CD4-positive, alpha-beta memory T cell (primary cell): ENCODE data around the gene GLB1L2. TPM values are rescaled to one million over a fixed set of nuclear protein-coding genes. Genes with fewer than 3 reads are reported as not detected.

Experiments
- CTCF ChIA-PET: fragments of 350-600 bp; sonication (Branson Sonifier 250); formaldehyde crosslinking; loops from one replicate; lab custom pipeline; 2021; ENCODE audit warnings: inconsistent platforms; ENCODE audit not compliant: partially characterized antibody; lab: Charles Lee
- POLR2A ChIA-PET: fragments of 350-600 bp; sonication (Branson Sonifier 250); formaldehyde crosslinking; loops from one replicate; lab custom pipeline; 2021; ENCODE audit not compliant: partially characterized antibody; lab: Charles Lee
- DNase-seq, 5 donors: peaks; one replicate each; pipeline versions ENCODE4 v3.0.0 to v3.0.0-alpha.2; 2020 to 2022; ENCODE audit warnings: mixed read lengths in 1 of 5
- H3K27ac ChIP-seq: one replicate; pipeline ENCODE4 v1.7.0; 2013; ENCODE audit warnings: low read depth, low read length
- H3K27me3 ChIP-seq: 2 replicates; pipeline ENCODE4 v1.7.0; 2013; ENCODE audit warnings: mild to moderate bottlenecking, low read length, moderate library complexity; ENCODE audit not compliant: insufficient read depth
- H3K36me3 ChIP-seq: 2 replicates; pipeline ENCODE4 v1.7.0; 2013; ENCODE audit warnings: mild to moderate bottlenecking, low read length, moderate library complexity; ENCODE audit not compliant: insufficient read depth
- H3K4me1 ChIP-seq: 2 replicates; pipeline ENCODE4 v1.7.0; 2013; ENCODE audit warnings: mild to moderate bottlenecking, low read length, moderate library complexity; ENCODE audit not compliant: insufficient read depth
- H3K4me3 ChIP-seq, 2 donors: one replicate each; pipeline ENCODE4 v1.7.0; 2013; ENCODE audit warnings: low read length in 2 of 2, mild to moderate bottlenecking in 1 of 2
- H3K9me3 ChIP-seq, 2 donors: one replicate each; pipeline ENCODE4 v1.7.0; 2013; ENCODE audit warnings: low read length in 2 of 2, control low read depth in 1 of 2; ENCODE audit not compliant: control insufficient read depth in 1 of 2
- H3K27ac Mint-ChIP-seq, 7 donors: one replicate each; pipeline ENCODE4 v1.8.0; 2020 to 2021; ENCODE audit warnings: mixed read lengths in 7 of 7, mild to moderate bottlenecking in 6 of 7, inconsistent platforms in 3 of 7, moderate library complexity in 3 of 7
- H3K27me3 Mint-ChIP-seq, 2 donors: one replicate each; pipeline ENCODE4 v1.8.0; 2020 to 2021; ENCODE audit warnings: mixed read lengths in 2 of 2
- H3K36me3 Mint-ChIP-seq, 2 donors: one replicate each; pipeline ENCODE4 v1.8.0; 2020 to 2021; ENCODE audit warnings: mixed read lengths in 2 of 2, inconsistent platforms in 1 of 2, mild to moderate bottlenecking in 1 of 2
- H3K4me1 Mint-ChIP-seq, 4 donors: one replicate each; pipeline ENCODE4 v1.8.0; 2020 to 2021; ENCODE audit warnings: mixed read lengths in 4 of 4, mild to moderate bottlenecking in 1 of 4
- H3K4me3 Mint-ChIP-seq, 8 donors: one replicate each; pipeline ENCODE4 v1.8.0; 2020 to 2021; ENCODE audit warnings: mixed read lengths in 8 of 8, mild to moderate bottlenecking in 7 of 8, moderate library complexity in 6 of 8, inconsistent platforms in 3 of 8
- H3K9me3 Mint-ChIP-seq, 8 donors: one replicate each; pipeline ENCODE4 v1.8.0; 2020 to 2021; ENCODE audit warnings: mixed read lengths in 8 of 8, mild to moderate bottlenecking in 5 of 8, inconsistent platforms in 3 of 8, moderate library complexity in 1 of 8
- intact Hi-C: fragments of 100-400 bp; cut with micrococcal nuclease; formaldehyde crosslinking; loops from one replicate; pipeline ENCODE4 v1.15.1; 2023
- polyA plus RNA-seq, 2 donors: library from polyadenylated mRNA; unstranded; fragments of 300-500 nt; fragmentation: Illumina TruSeq; gene quantifications; one replicate each; pipeline ENCODE4 v1.2.3, GENCODE V29; 2021
- total RNA-seq, 2 experiments: library from RNA; stranded (reverse); gene quantifications; one replicate each; pipeline ENCODE4 v1.2.3, GENCODE V29; 2021

GLB1L2 gene
- total and polyA plus RNA-seq, 4 experiments from 2014 or later: 0.43 to 1.5 (median 0.99) TPM

DNA sequence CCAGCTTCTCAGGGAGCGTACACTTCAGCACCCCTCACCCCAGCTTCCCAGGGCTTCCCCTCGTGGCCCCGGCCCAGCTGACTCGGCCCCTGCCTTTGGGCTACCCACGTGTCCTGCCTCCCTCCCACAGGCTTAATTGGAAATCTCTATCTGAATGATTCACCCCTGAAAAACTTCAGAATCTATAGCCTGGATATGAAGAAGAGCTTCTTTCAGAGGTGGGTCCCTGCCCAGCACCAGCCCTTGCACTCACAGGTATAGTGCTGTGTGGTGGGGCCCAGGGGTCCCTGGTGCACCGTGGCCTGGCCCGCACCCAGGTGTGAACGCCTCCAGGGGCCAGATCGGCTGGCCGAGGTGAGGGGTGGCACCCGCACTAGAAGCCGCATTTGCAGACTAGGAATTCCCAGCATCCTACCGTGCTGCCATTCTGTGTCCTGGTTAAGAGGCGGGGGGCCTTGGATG lies 41.8 kb downstream of the GLB1L2 start:
- no peak for DNase-seq
- Histone ChIP-seq H3K4me1 (no peaks in the 10 kb centered on the region), H3K4me3 (no peak overlapping the region), H3K27me3 (no peaks in the 10 kb centered on the region), H3K9me3 (no peaks in the 10 kb centered on the region), H3K36me3 (no peaks in the 10 kb centered on the region), H3K27ac (no peak overlapping the region)
- intact Hi-C loops: no loop called here
- ChIA-PET CTCF (no interaction called here), POLR2A (no interaction called here)
- Mint-ChIP-seq H3K4me3 (no peak overlapping the region), H3K27ac (no peak overlapping the region), H3K27me3 (peaks cover 0 to 2% of the 10 kb centered on the region in 2 donors), H3K4me1 (no peaks in the 10 kb centered on the region), H3K36me3 (no peaks in the 10 kb centered on the region), H3K9me3 (no peaks in the 10 kb centered on the region)

DNA sequence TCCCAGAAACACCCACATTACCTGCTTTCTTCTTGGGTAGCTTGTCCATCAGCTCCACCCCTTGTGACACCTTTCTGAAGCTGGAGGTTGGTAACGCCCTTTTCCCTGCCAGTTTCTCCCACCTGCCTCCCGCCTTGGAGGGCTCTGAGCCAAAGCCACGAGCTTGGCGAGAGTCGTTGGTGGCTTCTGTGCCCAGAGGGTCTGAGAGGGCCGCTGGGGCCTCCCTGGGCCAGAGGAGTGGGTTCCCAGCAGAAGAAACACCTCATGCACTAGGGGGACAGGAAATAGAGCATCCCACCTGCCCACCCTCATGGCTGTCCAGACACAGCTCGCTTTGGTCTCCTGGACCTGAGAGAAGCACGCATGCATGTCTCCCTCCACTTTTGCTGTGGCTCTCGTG lies 42.4 kb downstream of the GLB1L2 start:
- intact Hi-C loops: no loop called here
- Histone ChIP-seq H3K4me3 (no peak overlapping the region), H3K4me1 (no peaks in the 10 kb centered on the region), H3K9me3 (no peaks in the 10 kb centered on the region), H3K27ac (no peak overlapping the region), H3K36me3 (no peaks in the 10 kb centered on the region), H3K27me3 (no peaks in the 10 kb centered on the region)
- no peaks in the 10 kb centered on the region for H3K4me1 Mint-ChIP-seq
- ChIA-PET POLR2A (no interaction called here), CTCF (no interaction called here)
- no peaks in the 10 kb centered on the region for H3K36me3 Mint-ChIP-seq
- H3K4me3 Mint-ChIP-seq: no peak overlapping the region
- H3K27ac Mint-ChIP-seq: no peak overlapping the region
- peaks cover 0 to 2% of the 10 kb centered on the region in 2 donors for H3K27me3 Mint-ChIP-seq
- DNase-seq: peak in 1 of 5 donors; percentile 2
- no peaks in the 10 kb centered on the region for H3K9me3 Mint-ChIP-seq

DNA sequence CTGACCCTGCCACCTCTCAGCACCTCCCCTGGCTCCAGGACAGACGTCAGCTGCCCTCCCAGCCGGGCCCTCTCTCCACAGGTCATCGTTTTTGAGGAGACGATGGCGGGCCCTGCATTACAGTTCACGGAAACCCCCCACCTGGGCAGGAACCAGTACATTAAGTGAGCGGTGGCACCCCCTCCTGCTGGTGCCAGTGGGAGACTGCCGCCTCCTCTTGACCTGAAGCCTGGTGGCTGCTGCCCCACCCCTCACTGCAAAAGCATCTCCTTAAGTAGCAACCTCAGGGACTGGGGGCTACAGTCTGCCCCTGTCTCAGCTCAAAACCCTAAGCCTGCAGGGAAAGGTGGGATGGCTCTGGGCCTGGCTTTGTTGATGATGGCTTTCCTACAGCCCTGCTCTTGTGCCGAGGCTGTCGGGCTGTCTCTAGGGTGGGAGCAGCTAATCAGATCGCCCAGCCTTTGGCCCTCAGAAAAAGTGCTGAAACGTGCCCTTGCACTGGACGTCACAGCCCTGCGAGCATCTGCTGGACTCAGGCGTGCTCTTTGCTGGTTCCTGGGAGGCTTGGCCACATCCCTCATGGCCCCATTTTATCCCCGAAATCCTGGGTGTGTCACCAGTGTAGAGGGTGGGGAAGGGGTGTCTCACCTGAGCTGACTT lies 43.2 kb downstream of the GLB1L2 start:
- H3K27ac Mint-ChIP-seq: no peak overlapping the region
- no peak overlapping the region for H3K27ac ChIP-seq
- no peak for DNase-seq
- peaks cover 0 to 2% of the 10 kb centered on the region in 2 donors for H3K27me3 Mint-ChIP-seq
- no peak overlapping the region for H3K4me3 ChIP-seq
- H3K4me1 Mint-ChIP-seq: no peaks in the 10 kb centered on the region
- no peak overlapping the region for H3K4me3 Mint-ChIP-seq
- H3K4me1 ChIP-seq: no peaks in the 10 kb centered on the region
- H3K36me3 Mint-ChIP-seq: no peaks in the 10 kb centered on the region
- intact Hi-C loops: no loop called here
- H3K9me3 ChIP-seq: no peaks in the 10 kb centered on the region
- ChIA-PET POLR2A (no interaction called here), CTCF (no interaction called here)
- H3K36me3 ChIP-seq: no peaks in the 10 kb centered on the region
- no peaks in the 10 kb centered on the region for H3K27me3 ChIP-seq
- H3K9me3 Mint-ChIP-seq: no peaks in the 10 kb centered on the region

DNA sequence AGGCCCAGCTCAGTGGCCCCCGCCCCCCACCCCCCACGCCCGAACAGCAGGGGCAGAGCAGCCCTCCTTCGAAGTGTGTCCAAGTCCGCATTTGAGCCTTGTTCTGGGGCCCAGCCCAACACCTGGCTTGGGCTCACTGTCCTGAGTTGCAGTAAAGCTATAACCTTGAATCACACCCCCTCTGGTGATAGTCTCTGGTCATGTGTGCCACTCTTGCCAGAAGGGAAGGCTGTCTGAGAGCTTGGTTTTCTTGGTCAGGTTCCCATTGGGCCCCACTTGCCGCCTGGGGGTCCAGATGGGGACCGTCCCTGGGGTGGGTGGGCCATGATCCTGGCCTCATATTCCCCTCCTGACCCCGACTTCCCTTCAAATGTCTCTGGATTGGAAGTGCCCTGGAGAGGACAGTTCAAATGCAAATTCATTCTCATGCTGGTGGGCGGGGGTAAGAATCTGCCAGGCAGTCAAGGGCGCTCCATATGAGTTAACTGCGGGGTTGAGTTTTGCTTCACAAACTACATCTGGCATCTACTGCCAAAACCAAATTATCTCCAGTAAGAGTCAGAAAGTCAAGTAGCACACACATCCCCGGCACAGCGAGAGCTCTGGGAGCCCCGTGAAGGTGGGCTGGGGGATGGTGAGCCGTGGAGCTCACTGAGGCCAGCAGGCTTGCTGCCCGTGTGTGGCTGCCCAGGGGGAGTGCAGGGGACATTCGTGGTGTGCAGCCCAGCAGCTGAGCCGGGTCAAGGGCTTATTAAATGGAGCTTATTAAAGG lies 44.5 kb downstream of the GLB1L2 start:
- ChIA-PET CTCF (no interaction called here), POLR2A (no interaction called here)
- H3K27me3 ChIP-seq: no peaks in the 10 kb centered on the region
- intact Hi-C loops: no loop called here
- no peak overlapping the region for H3K4me3 ChIP-seq
- Mint-ChIP-seq H3K27ac (no peak overlapping the region), H3K4me1 (no peaks in the 10 kb centered on the region), H3K9me3 (no peaks in the 10 kb centered on the region), H3K4me3 (no peak overlapping the region), H3K27me3 (peaks cover 1 to 2% of the 10 kb centered on the region in 2 donors), H3K36me3 (no peaks in the 10 kb centered on the region)
- no peaks in the 10 kb centered on the region for H3K9me3 ChIP-seq
- no peak for DNase-seq
- H3K27ac ChIP-seq: no peak overlapping the region
- H3K4me1 ChIP-seq: no peaks in the 10 kb centered on the region
- no peaks in the 10 kb centered on the region for H3K36me3 ChIP-seq

DNA sequence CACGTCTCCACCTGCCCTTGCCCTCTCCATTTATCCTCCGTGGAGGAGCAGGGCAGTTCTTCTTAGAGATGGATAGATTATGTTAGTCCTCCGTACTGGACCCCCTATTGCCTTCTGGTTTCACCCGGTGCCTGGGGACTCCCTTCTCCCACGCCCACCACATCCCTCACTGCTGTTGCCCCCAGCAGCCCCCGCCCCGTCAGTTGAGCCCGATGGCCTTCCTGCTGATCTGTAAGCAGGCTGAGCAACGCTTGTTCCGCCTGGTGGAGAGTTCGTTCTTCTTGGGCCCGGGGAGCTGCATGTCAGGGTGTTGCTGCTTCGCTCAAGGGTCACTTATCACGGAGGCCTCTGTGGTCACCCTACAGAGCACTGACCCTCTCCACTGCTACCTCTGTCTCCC lies 46.1 kb downstream of the GLB1L2 start:
- no peak overlapping the region for H3K4me3 Mint-ChIP-seq
- intact Hi-C loops: no loop called here
- POLR2A ChIA-PET: no interaction called here
- no peak for DNase-seq
- Histone ChIP-seq H3K36me3 (no peaks in the 10 kb centered on the region), H3K4me3 (no peak overlapping the region), H3K27ac (no peak overlapping the region), H3K27me3 (no peaks in the 10 kb centered on the region), H3K9me3 (no peaks in the 10 kb centered on the region), H3K4me1 (no peaks in the 10 kb centered on the region)
- peaks cover 1 to 2% of the 10 kb centered on the region in 2 donors for H3K27me3 Mint-ChIP-seq
- H3K9me3 Mint-ChIP-seq: no peaks in the 10 kb centered on the region
- H3K4me1 Mint-ChIP-seq: no peaks in the 10 kb centered on the region
- peak overlapping the region in 1 of 7 donors; percentile 29 for H3K27ac Mint-ChIP-seq
- H3K36me3 Mint-ChIP-seq: no peaks in the 10 kb centered on the region
- CTCF ChIA-PET: no interaction called here

DNA sequence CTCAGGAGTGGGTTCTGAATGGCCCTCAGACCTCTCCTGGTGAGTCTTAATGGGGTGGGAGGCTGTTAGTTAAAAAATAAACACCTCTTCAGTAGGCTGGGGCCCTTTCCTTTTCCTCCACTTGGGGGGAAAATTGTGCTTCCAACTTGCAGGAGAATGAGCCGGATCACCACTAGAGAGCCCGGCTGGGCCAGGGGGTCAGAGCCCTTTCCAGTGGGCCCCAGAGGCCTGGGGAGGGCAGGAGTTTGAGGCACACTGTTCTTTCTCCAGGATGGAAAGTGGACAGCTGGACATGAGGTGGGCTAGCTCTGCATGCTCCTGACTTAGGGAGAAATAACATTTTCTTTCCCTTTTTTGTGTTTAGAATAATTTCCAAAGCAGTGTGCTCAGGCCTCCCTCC lies 47.5 kb downstream of the GLB1L2 start:
- DNase-seq: no peak
- Histone ChIP-seq H3K9me3 (no peaks in the 10 kb centered on the region), H3K4me1 (no peaks in the 10 kb centered on the region), H3K4me3 (no peak overlapping the region), H3K27me3 (no peaks in the 10 kb centered on the region), H3K27ac (no peak overlapping the region), H3K36me3 (no peaks in the 10 kb centered on the region)
- Mint-ChIP-seq H3K27me3 (peaks cover 1 to 3% of the 10 kb centered on the region in 2 donors), H3K27ac (no peak overlapping the region), H3K36me3 (no peaks in the 10 kb centered on the region), H3K4me3 (no peak overlapping the region), H3K4me1 (no peaks in the 10 kb centered on the region), H3K9me3 (no peaks in the 10 kb centered on the region)
- intact Hi-C loops: no loop called here
- ChIA-PET POLR2A (no interaction called here), CTCF (no interaction called here)

DNA sequence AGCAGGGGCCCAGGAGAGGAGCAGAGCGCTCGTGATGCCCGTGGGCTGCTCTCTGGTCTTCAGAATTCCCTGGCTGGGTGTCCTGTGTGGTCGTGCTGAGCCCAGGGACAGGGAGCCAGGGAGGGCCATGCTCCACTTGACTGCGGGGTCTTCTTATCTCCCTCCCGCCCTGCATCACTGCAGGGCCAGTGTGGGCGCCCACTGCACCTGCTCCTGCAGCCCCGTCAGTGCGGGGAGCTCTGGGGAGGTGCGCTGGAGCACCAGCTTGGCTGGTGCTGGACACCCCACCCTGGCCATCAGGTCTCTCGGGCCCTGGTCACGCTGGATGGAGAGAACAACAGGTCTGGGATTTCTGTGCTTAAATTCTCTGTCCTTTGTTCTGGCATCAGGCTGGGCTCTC lies 48.4 kb downstream of the GLB1L2 start:
- Histone ChIP-seq H3K27ac (no peak overlapping the region), H3K27me3 (no peaks in the 10 kb centered on the region), H3K9me3 (no peaks in the 10 kb centered on the region), H3K36me3 (no peaks in the 10 kb centered on the region), H3K4me3 (no peak overlapping the region), H3K4me1 (peaks cover 1% of the 10 kb centered on the region)
- no peak for DNase-seq
- Mint-ChIP-seq H3K4me3 (no peak overlapping the region), H3K36me3 (no peaks in the 10 kb centered on the region), H3K9me3 (no peaks in the 10 kb centered on the region), H3K4me1 (peaks cover 0 to 3% (median 0%) of the 10 kb centered on the region in 4 donors), H3K27ac (peak overlapping the region in 1 of 7 donors; percentile 15), H3K27me3 (peaks cover 7% of the 10 kb centered on the region in 2 donors)
- intact Hi-C loops: no loop called here
- CTCF ChIA-PET: no interaction called here
- POLR2A ChIA-PET: no interaction called here
